Stimulated activated memory B cell treated with anti-CD40 and anti-IgM and Interleukin-4, amounts not matched to agents 10 μg/mL and 1 μg/mL and 100 μg/mL, for 72 hours (primary cell): ENCODE results near the gene SZT2.
"Not testable (repeated sequence)": the region's sequence is repeated elsewhere in the genome, so short reads cannot be mapped to it uniquely, and the experiment has no call there.

Experiments used
- ATAC-seq: fragments of 150-1000 bp; cut with Tn5 transposase; 2 replicates; pipeline ENCODE4 v1.10.0; 2021
- H3K27ac Mint-ChIP-seq: one replicate; pipeline ENCODE4 v1.8.0; 2022; ENCODE audit warnings: mild to moderate bottlenecking, mixed read lengths
- H3K27me3 Mint-ChIP-seq: one replicate; pipeline ENCODE4 v1.8.0; 2022; ENCODE audit warnings: mixed read lengths
- H3K36me3 Mint-ChIP-seq: one replicate; pipeline ENCODE4 v1.8.0; 2022; ENCODE audit warnings: mixed read lengths
- H3K4me1 Mint-ChIP-seq: one replicate; pipeline ENCODE4 v1.8.0; 2022; ENCODE audit warnings: mixed read lengths
- H3K4me3 Mint-ChIP-seq: one replicate; pipeline ENCODE4 v1.8.0; 2022; ENCODE audit warnings: mild to moderate bottlenecking, moderate library complexity, mixed read lengths
- H3K9me3 Mint-ChIP-seq: one replicate; pipeline ENCODE4 v1.8.0; 2022; ENCODE audit warnings: mixed read lengths

The SZT2 gene

GRCh38 chr1:43369779-43370178 is 19.9 kb upstream of the SZT2 start:
- H3K4me3 Mint-ChIP-seq, H3K27ac Mint-ChIP-seq, H3K9me3 Mint-ChIP-seq, ATAC-seq, H3K27me3 Mint-ChIP-seq: not testable (repeated sequence)
- H3K4me1 Mint-ChIP-seq, result peaks cover 46% of the 10 kb centered on the region
- H3K36me3 Mint-ChIP-seq, result peaks cover 13% of the 10 kb centered on the region

- no peaks in the 10 kb centered on the region for H3K27me3 Mint-ChIP-seq
- ATAC-seq, result no peak
- no peak overlapping the region for H3K4me3 Mint-ChIP-seq
- no peaks in the 10 kb centered on the region for H3K9me3 Mint-ChIP-seq
- peaks cover 42% of the 10 kb centered on the region for H3K4me1 Mint-ChIP-seq
- H3K27ac Mint-ChIP-seq, result peak overlapping the region; percentile 33
- H3K36me3 Mint-ChIP-seq, result peaks cover 11% of the 10 kb centered on the region
Measured at GRCh38 chr1:43370564-43370963, 19.1 kb upstream of the SZT2 start.

- Mint-ChIP-seq H3K9me3 (no peaks in the 10 kb centered on the region), H3K4me1 (peaks cover 28% of the 10 kb centered on the region), H3K27me3 (no peaks in the 10 kb centered on the region), H3K36me3 (peaks cover 6% of the 10 kb centered on the region), H3K27ac (no peak overlapping the region), H3K4me3 (no peak overlapping the region)
- ATAC-seq, result no peak
Measured at GRCh38 chr1:43372172-43372571, 17.5 kb upstream of the SZT2 start.

- Mint-ChIP-seq H3K27ac (no peak overlapping the region), H3K9me3 (no peaks in the 10 kb centered on the region), H3K4me3 (no peak overlapping the region), H3K36me3 (peaks cover 6% of the 10 kb centered on the region), H3K4me1 (peaks cover 23% of the 10 kb centered on the region), H3K27me3 (no peaks in the 10 kb centered on the region)
- ATAC-seq, result no peak
Measured at GRCh38 chr1:43373066-43373940, 16.4 kb upstream of the SZT2 start.

GRCh38 chr1:43376723-43377235 is 12.9 kb upstream of the SZT2 start:
- H3K9me3 Mint-ChIP-seq, result no peaks in the 10 kb centered on the region
- no peak overlapping the region for H3K4me3 Mint-ChIP-seq
- H3K27ac Mint-ChIP-seq, result no peak overlapping the region
- H3K27me3 Mint-ChIP-seq, result no peaks in the 10 kb centered on the region
- peaks cover 16% of the 10 kb centered on the region for H3K4me1 Mint-ChIP-seq
- H3K36me3 Mint-ChIP-seq, result peaks cover 30% of the 10 kb centered on the region
- ATAC-seq, result no peak

- H3K36me3 Mint-ChIP-seq, result peaks cover 37% of the 10 kb centered on the region
- H3K27ac Mint-ChIP-seq, result no peak overlapping the region
- H3K4me3 Mint-ChIP-seq, result no peak overlapping the region
- ATAC-seq, result no peak
- peaks cover 17% of the 10 kb centered on the region for H3K4me1 Mint-ChIP-seq
- H3K27me3 Mint-ChIP-seq, result no peaks in the 10 kb centered on the region
- H3K9me3 Mint-ChIP-seq, result no peaks in the 10 kb centered on the region
Measured at GRCh38 chr1:43377831-43378230, 11.9 kb upstream of the SZT2 start.

GRCh38 chr1:43379476-43379875 is 10.2 kb upstream of the SZT2 start:
- peaks cover 46% of the 10 kb centered on the region for H3K36me3 Mint-ChIP-seq
- no peak for ATAC-seq
- H3K27ac Mint-ChIP-seq, result no peak overlapping the region
- H3K4me3 Mint-ChIP-seq, result no peak overlapping the region
- no peaks in the 10 kb centered on the region for H3K27me3 Mint-ChIP-seq
- H3K9me3 Mint-ChIP-seq, result no peaks in the 10 kb centered on the region
- H3K4me1 Mint-ChIP-seq, result peaks cover 17% of the 10 kb centered on the region

- H3K4me3 Mint-ChIP-seq, result no peak overlapping the region
- no peak for ATAC-seq
- no peaks in the 10 kb centered on the region for H3K9me3 Mint-ChIP-seq
Measured at GRCh38 chr1:43381612-43382011, 8.1 kb upstream of the SZT2 start.

GRCh38 chr1:43382027-43382779 is 7.5 kb upstream of the SZT2 start:
- Mint-ChIP-seq H3K4me3 (no peak overlapping the region), H3K27ac (no peak overlapping the region), H3K36me3 (peaks cover 53% of the 10 kb centered on the region)

More at GRCh38 chr1:43381612-43382011, 8.1 kb upstream of the SZT2 start:
- H3K27ac Mint-ChIP-seq, result no peak overlapping the region
- no peaks in the 10 kb centered on the region for H3K27me3 Mint-ChIP-seq
- peaks cover 17% of the 10 kb centered on the region for H3K4me1 Mint-ChIP-seq
- H3K36me3 Mint-ChIP-seq, result peaks cover 51% of the 10 kb centered on the region

GRCh38 chr1:43383449-43383848 is 6.2 kb upstream of the SZT2 start:
- Mint-ChIP-seq H3K4me3 (no peak overlapping the region), H3K9me3 (no peaks in the 10 kb centered on the region), H3K4me1 (peaks cover 22% of the 10 kb centered on the region), H3K27ac (no peak overlapping the region), H3K27me3 (no peaks in the 10 kb centered on the region), H3K36me3 (peaks cover 53% of the 10 kb centered on the region)
- no peak for ATAC-seq

More at GRCh38 chr1:43382027-43382779, 7.5 kb upstream of the SZT2 start:
- Mint-ChIP-seq H3K9me3 (no peaks in the 10 kb centered on the region), H3K4me1 (peaks cover 18% of the 10 kb centered on the region), H3K27me3 (no peaks in the 10 kb centered on the region)
- no peak for ATAC-seq

GRCh38 chr1:43386676-43387075 is 3.0 kb upstream of the SZT2 start:
- no peak overlapping the region for H3K4me3 Mint-ChIP-seq

GRCh38 chr1:43387976-43388599 is 1.6 kb upstream of the SZT2 start:
- H3K27ac Mint-ChIP-seq, result peak overlapping the region; percentile 92
- ATAC-seq, result no peak
- H3K27me3 Mint-ChIP-seq, result no peaks in the 10 kb centered on the region
- H3K9me3 Mint-ChIP-seq, result no peaks in the 10 kb centered on the region
- H3K4me3 Mint-ChIP-seq, result peak overlapping the region; percentile 94
- peaks cover 24% of the 10 kb centered on the region for H3K36me3 Mint-ChIP-seq
- peaks cover 31% of the 10 kb centered on the region for H3K4me1 Mint-ChIP-seq

More at GRCh38 chr1:43386676-43387075, 3.0 kb upstream of the SZT2 start:
- H3K27me3 Mint-ChIP-seq, result no peaks in the 10 kb centered on the region
- no peak for ATAC-seq
- peaks cover 26% of the 10 kb centered on the region for H3K4me1 Mint-ChIP-seq
- no peaks in the 10 kb centered on the region for H3K9me3 Mint-ChIP-seq
- no peak overlapping the region for H3K27ac Mint-ChIP-seq
- peaks cover 35% of the 10 kb centered on the region for H3K36me3 Mint-ChIP-seq

GRCh38 chr1:43388613-43389012 is 1.1 kb upstream of the SZT2 start:
- Mint-ChIP-seq H3K4me1 (peaks cover 37% of the 10 kb centered on the region), H3K36me3 (peaks cover 20% of the 10 kb centered on the region)

GRCh38 chr1:43392702-43393101 is 3.0 kb downstream of the SZT2 start:
- Mint-ChIP-seq H3K4me1 (peaks cover 39% of the 10 kb centered on the region), H3K27ac (no peak overlapping the region), H3K27me3 (no peaks in the 10 kb centered on the region), H3K9me3 (no peaks in the 10 kb centered on the region), H3K36me3 (peaks cover 27% of the 10 kb centered on the region), H3K4me3 (no peak overlapping the region)
- ATAC-seq, result no peak

More at GRCh38 chr1:43388613-43389012, 1.1 kb upstream of the SZT2 start:
- Mint-ChIP-seq H3K27me3 (no peaks in the 10 kb centered on the region), H3K27ac (peak overlapping the region; percentile 92), H3K9me3 (no peaks in the 10 kb centered on the region), H3K4me3 (peak overlapping the region; percentile 94)
- ATAC-seq, result no peak

GRCh38 chr1:43395523-43395922 is 5.8 kb downstream of the SZT2 start:
- Mint-ChIP-seq H3K27ac (no peak overlapping the region), H3K9me3 (no peaks in the 10 kb centered on the region), H3K4me3 (no peak overlapping the region), H3K27me3 (no peaks in the 10 kb centered on the region), H3K36me3 (peaks cover 27% of the 10 kb centered on the region), H3K4me1 (peaks cover 25% of the 10 kb centered on the region)
- ATAC-seq, result no peak
